Upper lobe of left lung (tissue), 6 donors: ENCODE data around the gene FAM177A1. TPM values are rescaled to one million over a fixed set of nuclear protein-coding genes. Genes with fewer than 3 reads are reported as not detected.

ENCODE experiments used
- ATAC-seq, 2 donors: fragments of 200-7000 bp; cut with Tn5 transposase; one replicate each; pipeline ENCODE4 v1.9.1; 2022; ENCODE audit warnings: mild to moderate bottlenecking in 2 of 2, moderate library complexity in 2 of 2; ENCODE audit not compliant: low FRiP score in 2 of 2
- DNase-seq, 2 donors: peaks; one replicate each; pipeline ENCODE4 v3.0.0-alpha.2; 2019 to 2020
- H3K27ac ChIP-seq, 4 donors: fragments of 200-600 bp; sonication (generic); one replicate each; pipeline ENCODE4 v1.5.1; 2016 to 2019
- H3K27me3 ChIP-seq, 4 donors: fragments of 200-600 bp; sonication (generic); one replicate each; pipeline ENCODE4 v1.5.1; 2017 to 2019
- H3K36me3 ChIP-seq, 4 donors: fragments of 200-600 bp; sonication (generic); one replicate each; pipeline ENCODE4 v1.5.1; 2016 to 2019
- H3K4me1 ChIP-seq, 4 donors: fragments of 200-600 bp; sonication (generic); one replicate each; pipeline ENCODE4 v1.5.1; 2018 to 2019
- H3K4me3 ChIP-seq, 4 donors: fragments of 200-600 bp; sonication (generic); one replicate each; pipeline ENCODE4 v1.5.1; 2017 to 2019; ENCODE audit warnings: mild to moderate bottlenecking in 2 of 4, moderate library complexity in 1 of 4
- H3K9me3 ChIP-seq, 4 donors: fragments of 200-600 bp; sonication (generic); one replicate each; pipeline ENCODE4 v1.5.1; 2018 to 2019
- CTCF ChIP-seq, 6 experiments: fragments of 450-650 bp in 4 of 6; fragments of 200-600 bp in 2 of 6; sonication (generic) in 2 of 6; IDR thresholded peaks; one replicate each; pipeline ENCODE4 v1.5.1; 2016 to 2019; ENCODE audit warnings: antibody characterized with exemption in 6 of 6
- EP300 ChIP-seq, 4 donors: sonication (generic); formaldehyde crosslinking; IDR thresholded peaks; one replicate each; pipeline ENCODE4 v1.5.1; 2017; ENCODE audit warnings: antibody characterized with exemption in 4 of 4, control low read depth in 2 of 4
- POLR2A ChIP-seq, 4 donors: fragments of 450-650 bp; IDR thresholded peaks; one replicate each; pipeline ENCODE4 v1.5.1; 2016 to 2017; ENCODE audit warnings: antibody characterized with exemption in 4 of 4, mild to moderate bottlenecking in 2 of 4
- POLR2AphosphoS5 ChIP-seq, 2 donors: sonication (generic); formaldehyde crosslinking; IDR thresholded peaks; one replicate each; pipeline ENCODE4 v1.5.1; 2017; ENCODE audit warnings: antibody characterized with exemption in 2 of 2
- WGBS, 2 donors: methylation state at CpG; one replicate each; pipeline ENCODE4 v1.1.5; 2017 to 2018; 5-methylcytosine and 5-hydroxymethylcytosine counted together
- total RNA-seq, 6 donors: library from RNA; depleted of rRNA in 4 of 6; stranded (reverse); fragments of >200 nt in 4 of 6; gene quantifications; one replicate each; pipeline versions ENCODE4 v1.1.0 to v1.2.1, GENCODE V29; 2016 to 2021
- donor health status: DM: no; HTN: no; CAD: no; lungs with moderate emphysema.
- donor health status: DM: no; HTN: yes; CAD: no; lungs with severe emphysema.

The FAM177A1 gene
- 100 to 1,000 TPM in 3 of 6 donors, 10 to 100 TPM in 3; 88.5 to 221 (median 116) TPM for total RNA-seq

GRCh38 chr14:35046048-35046750, at the start of gene FAM177A1:
Gene FAM177A1, plus strand, starts transcription at chr14:35046272. Its CDS starts 192 bp downstream, at chr14:35046464.
- ATAC-seq = peak; percentile 99
- H3K4me3 ChIP-seq = peak within 1 kb of the TSS; percentile 69 to 75 (median 72)
- peak; percentile 99 to 100 for DNase-seq
- no peaks in the 10 kb centered on the region for H3K27me3 ChIP-seq
- peaks cover 0 to 14% (median 3%) of the 10 kb centered on the region in 4 donors for H3K36me3 ChIP-seq
- WGBS, 2 donors = 0% methylated on average over 38 of the region's 77 CpGs; no CpG with 5 or more reads in 1 of the 2 donors
- TF ChIP-seq CTCF (IDR thresholded peaks at IDR 0.05) (peak in 4 of 6 experiments; percentile 17 to 57 (median 22)), EP300 (IDR thresholded peaks at IDR 0.05) (peak in 2 of 4 donors; percentile 26 to 88), POLR2AphosphoS5 (IDR thresholded peaks at IDR 0.05) (peak; percentile 87 to 98), POLR2A (IDR thresholded peaks at IDR 0.05) (peak in 3 of 4 donors; percentile 88 to 99 (median 96))
- peaks cover 24 to 45% (median 35%) of the 10 kb centered on the region in 4 donors for H3K4me1 ChIP-seq
- H3K9me3 ChIP-seq = no peaks in the 10 kb centered on the region
- H3K27ac ChIP-seq = peak within 1 kb of the TSS; percentile 95 to 99 (median 98)

DNA sequence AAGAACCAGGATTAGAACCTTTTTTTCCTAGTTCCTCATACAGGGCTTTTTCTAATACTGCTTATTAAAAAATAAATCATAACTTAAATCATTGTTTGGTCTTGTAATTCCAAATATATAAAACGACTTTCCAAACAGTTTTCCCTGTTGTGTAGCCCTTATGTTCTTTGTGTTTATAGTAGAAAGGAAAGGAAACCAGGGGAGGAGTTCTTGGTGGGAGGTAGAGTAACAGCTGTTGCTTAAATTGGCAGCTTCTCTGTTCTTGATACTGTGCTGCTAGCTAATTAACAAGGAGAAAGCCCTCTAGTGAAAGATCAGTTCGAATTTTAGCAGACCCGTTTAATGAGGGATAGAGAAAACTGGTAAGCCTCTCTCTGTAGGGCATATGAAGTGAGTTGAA, 48.3 kb upstream of the FAM177A1 start:
- DNase-seq (no peak), ATAC-seq (no peak)
- H3K9me3 ChIP-seq = no peaks in the 10 kb centered on the region
- no peak overlapping the region for H3K4me3 ChIP-seq
- peak overlapping the region in 1 of 4 donors; percentile 19 for H3K27ac ChIP-seq
- 40 to 57% methylated on average over 3 of the region's 3 CpGs for WGBS, 2 donors
- H3K4me1 ChIP-seq = peaks cover 0 to 3% (median 1%) of the 10 kb centered on the region in 4 donors
- TF ChIP-seq CTCF (IDR thresholded peaks at IDR 0.05) = no peak
- TF ChIP-seq EP300 (IDR thresholded peaks at IDR 0.05) = no peak
- TF ChIP-seq POLR2AphosphoS5 (IDR thresholded peaks at IDR 0.05) = no peak
- no peak for TF ChIP-seq POLR2A (IDR thresholded peaks at IDR 0.05)
- peaks cover 0 to 45% (median under 1%) of the 10 kb centered on the region in 4 donors for H3K36me3 ChIP-seq
- H3K27me3 ChIP-seq = no peaks in the 10 kb centered on the region

- H3K4me3 ChIP-seq = no peak overlapping the region
- no peak for ATAC-seq
- H3K27ac ChIP-seq = no peak overlapping the region
- H3K27me3 ChIP-seq = no peaks in the 10 kb centered on the region
- H3K4me1 ChIP-seq = peaks cover 0 to 3% (median 1%) of the 10 kb centered on the region in 4 donors
- peaks cover 0 to 60% (median 7%) of the 10 kb centered on the region in 4 donors for H3K36me3 ChIP-seq
- H3K9me3 ChIP-seq = no peaks in the 10 kb centered on the region
- DNase-seq = no peak
- no peak for TF ChIP-seq POLR2AphosphoS5 (IDR thresholded peaks at IDR 0.05)
- no peak for TF ChIP-seq EP300 (IDR thresholded peaks at IDR 0.05)
- no peak for TF ChIP-seq POLR2A (IDR thresholded peaks at IDR 0.05)
- no peak for TF ChIP-seq CTCF (IDR thresholded peaks at IDR 0.05)
- whole genome bisulfite sequencing, 2 donors = 96 to 98% methylated on average over 3 of the region's 3 CpGs
Observed at GRCh38 chr14:34999500-34999899, 46.6 kb upstream of the FAM177A1 start.

DNA sequence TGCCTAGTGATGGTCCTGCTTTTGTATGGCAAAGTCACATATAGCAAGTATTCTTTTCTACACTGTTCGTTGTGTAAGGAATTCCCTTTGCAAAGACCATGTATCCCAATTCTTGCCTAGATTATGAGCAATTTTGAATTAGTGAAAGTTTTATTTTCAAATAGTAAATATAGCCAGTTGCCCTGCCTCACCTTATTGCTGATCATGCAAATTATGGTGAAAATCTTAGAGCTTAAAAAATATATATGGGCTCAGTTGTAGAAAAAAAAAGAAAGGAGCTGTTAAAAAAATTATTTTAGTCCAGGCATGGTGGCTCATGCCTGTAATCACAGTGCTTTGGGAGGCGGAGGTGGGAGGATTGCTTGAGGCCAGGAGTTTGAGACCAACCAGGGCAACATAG, 44.5 kb upstream of the FAM177A1 start:
- no peak for ATAC-seq
- peaks cover 0 to 71% (median 14%) of the 10 kb centered on the region in 4 donors for H3K36me3 ChIP-seq

More for the DNA sequence above, 44.5 kb upstream of the FAM177A1 start:
- H3K9me3 ChIP-seq = no peaks in the 10 kb centered on the region
- H3K27me3 ChIP-seq = no peaks in the 10 kb centered on the region
- H3K4me3 ChIP-seq = no peak overlapping the region
- H3K27ac ChIP-seq = no peak overlapping the region
- TF ChIP-seq POLR2AphosphoS5 (IDR thresholded peaks at IDR 0.05) = no peak
- no peak for TF ChIP-seq CTCF (IDR thresholded peaks at IDR 0.05)
- TF ChIP-seq POLR2A (IDR thresholded peaks at IDR 0.05) = no peak
- no peak for TF ChIP-seq EP300 (IDR thresholded peaks at IDR 0.05)
- no peak for DNase-seq
- H3K4me1 ChIP-seq = peaks cover 0 to 3% (median 0%) of the 10 kb centered on the region in 4 donors
- 94 to 96% methylated on average over 2 of the region's 2 CpGs for WGBS, 2 donors
